GM19463 (cell line): Measurements from ENCODE around the gene CLRN3.

Source experiments
- ATAC-seq: cut with Tn5 transposase; IDR thresholded peaks from one replicate; pipeline ENCODE4 v1.9.1; 2021; ENCODE audit warnings: mild to moderate bottlenecking, moderate library complexity; ENCODE audit not compliant: unreplicated experiment

CLRN3 gene

GRCh38 chr10:127849921-127850320, 42.8 kb downstream of the CLRN3 start:
- no peak for ATAC-seq

GRCh38 chr10:127849224-127849623, 43.5 kb downstream of the CLRN3 start:
- ATAC-seq = no peak

GRCh38 chr10:127848226-127848625, 44.5 kb downstream of the CLRN3 start:
- ATAC-seq = no peak

- ATAC-seq = no peak
These were observed 47.0 kb downstream of the CLRN3 start for GRCh38 chr10:127845756-127846155.

GRCh38 chr10:127840884-127841283, 51.9 kb downstream of the CLRN3 start:
- no peak for ATAC-seq

GRCh38 chr10:127836966-127837365, 55.8 kb downstream of the CLRN3 start:
- ATAC-seq = no peak

- ATAC-seq = no peak
These were observed 56.6 kb downstream of the CLRN3 start for GRCh38 chr10:127836176-127836575.

- no peak for ATAC-seq
These were observed 58.0 kb downstream of the CLRN3 start for GRCh38 chr10:127834791-127835190.

GRCh38 chr10:127834221-127834620, 58.5 kb downstream of the CLRN3 start:
- no peak for ATAC-seq

- no peak for ATAC-seq
These were observed 58.9 kb downstream of the CLRN3 start for GRCh38 chr10:127833804-127834203.

GRCh38 chr10:127832501-127832900, 60.2 kb downstream of the CLRN3 start:
- ATAC-seq = no peak

- ATAC-seq = no peak
These were observed 62.3 kb downstream of the CLRN3 start for GRCh38 chr10:127830414-127830813.
